HG03159 (cell line): ENCODE measurements around the gene PALM2AKAP2.

Experiments
- ATAC-seq: cut with Tn5 transposase; IDR thresholded peaks from one replicate; pipeline ENCODE4 v1.9.1; 2021; ENCODE audit warnings: mild to moderate bottlenecking, moderate library complexity; ENCODE audit not compliant: unreplicated experiment

Gene PALM2AKAP2

DNA sequence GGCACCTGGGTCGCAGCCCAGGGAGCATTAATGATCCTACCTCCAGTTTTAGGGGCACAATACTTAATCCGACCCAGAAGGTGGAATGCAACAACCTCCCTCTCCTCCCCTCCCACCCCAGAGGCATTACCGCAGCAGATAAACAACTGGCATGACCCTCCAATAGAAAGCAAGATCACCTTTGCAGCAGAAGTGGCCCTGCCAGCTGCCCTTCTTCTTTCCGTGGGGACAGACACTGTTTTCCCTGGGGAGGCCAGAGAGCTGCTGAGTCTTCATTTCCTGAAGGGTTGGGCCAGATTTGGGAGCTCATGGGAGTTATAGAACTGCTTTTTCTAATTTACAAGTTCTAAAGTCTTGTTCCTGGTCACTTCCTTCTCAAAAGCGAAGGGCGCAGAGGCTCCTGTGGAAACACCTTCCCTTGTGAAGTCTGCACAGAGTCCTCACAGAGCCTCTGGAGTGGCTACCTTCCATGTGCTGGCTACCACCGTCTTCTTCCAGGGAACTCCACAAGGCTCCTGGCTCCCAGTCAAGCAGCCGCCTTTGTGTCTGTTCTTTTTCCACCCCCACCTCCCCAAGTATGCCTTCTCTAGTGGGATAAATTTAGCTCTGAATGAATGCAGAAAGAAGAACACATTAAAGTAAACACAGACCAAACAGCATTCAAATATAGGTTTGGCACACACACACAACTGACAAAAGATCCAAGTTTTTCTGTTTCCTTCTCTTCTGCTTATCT, 8.0 kb upstream of the PALM2AKAP2 start:
- ATAC-seq: no peak

DNA sequence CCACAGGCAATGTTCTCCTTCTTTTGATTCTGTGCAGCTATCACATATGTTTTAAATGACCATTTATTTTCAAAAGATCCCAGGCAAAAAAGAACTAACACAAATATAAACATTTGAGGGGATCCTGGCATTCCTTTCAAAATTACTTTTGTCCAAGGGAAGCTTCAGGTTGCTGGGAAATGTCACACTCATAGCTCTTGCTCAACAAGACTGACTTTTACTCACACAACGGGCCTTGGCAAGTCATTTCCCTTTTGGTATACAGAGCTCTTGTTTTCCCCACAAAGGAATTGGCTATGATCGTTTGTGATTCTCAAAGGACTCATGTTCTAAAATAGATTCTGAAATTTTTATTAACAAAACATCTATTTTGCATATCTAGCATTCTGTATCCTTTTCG, 4.5 kb upstream of the PALM2AKAP2 start:
- ATAC-seq: no peak

DNA sequence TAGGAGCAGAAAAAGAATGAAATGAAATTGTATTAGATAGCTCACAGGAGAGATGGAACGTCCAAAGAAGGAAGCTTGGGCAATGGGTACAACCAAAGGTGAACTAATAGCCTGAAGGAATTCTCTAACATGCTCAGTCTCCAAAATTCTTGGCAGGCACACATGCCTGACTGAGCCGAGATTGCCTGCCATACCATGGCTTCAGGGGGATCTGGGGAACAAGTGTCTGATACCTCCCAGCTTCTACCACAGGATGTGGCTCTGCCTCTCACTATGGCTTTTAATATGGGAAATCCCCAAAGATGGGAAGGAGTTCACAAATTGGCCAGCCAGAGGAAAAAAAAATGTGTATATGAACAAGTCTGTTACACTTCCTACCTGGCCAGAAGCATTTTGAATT, 3.6 kb upstream of the PALM2AKAP2 start:
- no peak for ATAC-seq

DNA sequence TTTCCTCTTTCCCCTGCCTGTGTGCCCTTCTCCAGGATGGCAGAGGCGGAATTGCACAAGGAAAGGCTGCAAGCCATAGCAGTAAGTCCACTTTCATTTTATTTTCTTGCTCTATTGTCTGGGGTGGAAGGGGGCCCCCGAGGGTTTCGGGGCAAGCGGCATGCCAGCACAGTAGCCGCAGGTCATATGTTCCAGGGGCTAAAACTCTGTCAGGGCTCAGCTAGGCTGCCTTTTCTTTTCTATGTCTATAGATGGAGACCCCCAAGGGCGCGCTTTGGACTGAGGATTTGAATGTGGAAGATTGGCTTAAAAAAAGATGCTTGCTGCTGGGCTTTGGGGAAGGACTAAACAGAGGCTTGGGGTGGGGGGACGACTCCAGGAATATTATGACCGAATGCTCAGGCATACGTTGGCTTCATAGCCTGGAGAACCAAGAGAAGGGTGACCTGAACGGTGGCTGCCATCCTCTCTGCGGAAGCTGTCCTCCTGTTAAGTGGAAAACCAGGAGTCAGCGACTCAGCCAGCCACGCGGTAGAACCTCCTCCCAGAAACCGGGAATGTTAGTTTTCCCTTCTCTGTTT, 545 bp downstream of the PALM2AKAP2 start:
- ATAC-seq: no peak

DNA sequence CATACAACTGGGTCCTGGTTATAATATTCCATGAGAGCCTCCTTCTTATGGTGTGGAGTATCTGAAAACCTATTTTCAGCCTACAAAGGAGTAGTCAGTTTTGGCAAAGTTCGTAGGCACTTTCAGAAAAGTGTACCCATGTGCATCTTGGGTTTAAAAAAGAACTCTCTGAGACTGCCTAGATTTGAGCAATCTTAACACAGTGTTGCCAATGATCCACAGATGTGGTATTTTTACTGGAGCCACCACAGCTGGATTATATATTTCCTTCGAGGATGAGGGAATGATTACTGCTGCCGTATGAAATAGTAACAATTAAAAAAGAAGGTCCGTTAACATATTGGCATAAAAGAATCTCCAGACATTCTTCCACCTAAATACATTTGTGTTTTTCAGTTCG, 1.1 kb downstream of the PALM2AKAP2 start:
- no peak for ATAC-seq

DNA sequence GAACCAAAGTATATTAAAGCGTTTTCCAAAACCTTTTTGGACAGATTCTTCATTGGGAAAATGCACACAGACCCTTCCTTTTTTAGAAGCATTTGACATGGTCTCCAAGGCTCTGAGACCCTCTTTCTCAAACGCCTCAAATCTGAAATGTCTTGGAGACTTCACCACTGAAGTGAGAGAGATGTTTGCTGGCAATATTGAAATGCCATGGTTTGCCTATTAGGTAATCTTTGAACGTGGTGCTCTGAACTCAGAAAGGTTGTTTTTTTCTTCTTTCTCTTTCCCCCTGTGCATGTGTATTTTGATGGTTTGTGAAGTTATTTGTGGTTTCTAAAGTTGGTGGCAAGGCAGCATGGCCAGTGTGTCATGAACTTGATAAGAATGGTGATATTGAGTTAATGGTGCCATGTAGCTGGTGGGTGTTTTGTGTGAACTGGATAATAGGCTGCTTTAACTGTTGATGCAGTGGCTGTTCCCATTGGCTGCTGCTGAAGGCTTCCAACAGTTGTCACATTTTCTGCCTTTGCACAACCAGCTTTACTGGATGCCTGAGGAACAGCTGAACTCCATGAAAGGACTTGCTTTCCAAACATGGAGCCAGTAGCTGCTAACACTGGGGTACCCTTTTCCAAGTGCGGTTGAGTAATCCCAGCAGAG, 1.7 kb downstream of the PALM2AKAP2 start:
- no peak for ATAC-seq

DNA sequence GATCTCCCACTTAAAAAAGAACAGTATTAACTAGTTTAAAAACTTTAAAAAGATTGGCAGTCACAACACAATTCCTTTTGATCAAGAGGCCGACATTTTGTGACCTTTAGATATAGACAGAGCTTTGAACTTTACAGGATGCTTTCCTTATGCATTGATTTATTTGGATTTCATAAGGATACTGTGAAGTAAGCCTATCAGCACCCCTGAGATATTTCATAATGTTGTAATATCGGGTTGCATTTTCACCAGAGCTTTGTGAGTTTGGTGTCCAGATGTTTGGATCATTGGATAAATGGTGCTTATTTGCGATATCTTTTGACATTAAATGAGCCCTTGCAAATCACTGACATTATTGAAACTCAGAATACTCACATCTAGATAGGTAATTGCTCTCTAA, 7.7 kb downstream of the PALM2AKAP2 start:
- ATAC-seq: no peak

DNA sequence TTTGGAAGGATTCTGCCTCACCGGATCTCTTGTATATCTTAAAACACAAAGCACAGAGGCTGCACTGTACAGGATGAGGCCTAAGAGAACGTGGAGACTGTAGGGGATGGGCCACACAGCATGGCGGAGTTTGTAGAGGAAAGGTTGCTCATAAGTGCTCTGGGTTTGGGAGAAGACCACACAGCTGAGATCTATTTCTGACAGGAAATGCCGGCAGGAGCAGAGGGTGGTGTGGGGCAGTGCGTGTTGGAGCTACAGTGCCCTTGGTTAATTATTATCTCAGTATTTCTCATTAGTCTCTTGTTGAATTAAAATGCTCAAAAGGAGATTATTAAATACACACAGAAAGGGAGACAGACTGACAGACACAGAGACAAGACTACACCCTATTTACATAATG, 9.6 kb downstream of the PALM2AKAP2 start:
- ATAC-seq: no peak

DNA sequence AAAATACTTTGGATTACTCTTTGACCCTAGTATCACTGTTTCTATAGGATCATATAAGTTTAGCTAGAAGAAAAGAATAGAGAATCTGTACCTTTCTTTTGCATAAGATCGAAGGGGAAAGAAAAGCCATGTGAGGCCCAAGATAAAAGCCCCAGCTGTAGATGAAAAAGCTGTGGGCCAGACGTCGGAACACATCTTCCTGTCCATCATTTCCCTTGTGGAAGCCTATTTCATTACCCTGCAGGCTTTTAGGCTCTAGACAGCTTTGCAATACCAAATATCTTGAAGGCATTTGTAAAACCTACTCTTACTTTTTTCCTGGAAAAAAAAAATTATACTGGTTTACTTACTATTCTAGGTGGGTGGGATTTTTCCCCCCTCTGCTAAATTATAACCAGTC, 10.0 kb downstream of the PALM2AKAP2 start:
- no peak for ATAC-seq

DNA sequence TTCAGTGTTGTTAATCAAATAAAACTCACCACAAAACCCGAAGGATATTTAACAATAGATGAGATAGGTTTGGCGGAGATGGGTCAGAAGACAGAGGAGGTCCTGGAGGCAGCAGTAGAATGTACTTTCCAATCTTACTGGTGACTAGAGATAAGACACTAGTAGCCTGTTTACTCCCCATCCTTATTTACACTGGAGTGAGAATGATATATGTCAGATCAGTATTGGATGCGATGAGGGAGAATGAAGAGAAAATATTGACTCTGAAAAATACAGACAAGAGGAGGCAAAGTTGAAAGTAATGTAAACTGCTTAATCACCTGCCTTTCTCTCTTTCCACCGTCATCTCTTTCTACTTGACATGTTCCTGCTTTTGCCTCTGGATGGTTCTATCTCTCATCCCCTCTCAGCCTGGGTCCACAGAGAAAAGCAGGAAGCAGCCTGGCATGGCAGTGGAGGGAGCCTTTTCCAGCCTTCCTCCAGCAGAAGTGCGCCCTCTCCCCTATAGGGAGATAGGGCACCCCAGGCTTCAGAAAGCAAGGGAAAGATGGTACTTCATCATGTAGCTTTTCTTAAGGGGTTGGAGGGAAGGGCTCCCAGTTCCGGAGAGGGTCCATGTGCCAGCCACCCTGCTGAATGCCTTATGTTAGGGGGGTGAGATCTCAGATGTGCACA, 11.1 kb downstream of the PALM2AKAP2 start:
- no peak for ATAC-seq

DNA sequence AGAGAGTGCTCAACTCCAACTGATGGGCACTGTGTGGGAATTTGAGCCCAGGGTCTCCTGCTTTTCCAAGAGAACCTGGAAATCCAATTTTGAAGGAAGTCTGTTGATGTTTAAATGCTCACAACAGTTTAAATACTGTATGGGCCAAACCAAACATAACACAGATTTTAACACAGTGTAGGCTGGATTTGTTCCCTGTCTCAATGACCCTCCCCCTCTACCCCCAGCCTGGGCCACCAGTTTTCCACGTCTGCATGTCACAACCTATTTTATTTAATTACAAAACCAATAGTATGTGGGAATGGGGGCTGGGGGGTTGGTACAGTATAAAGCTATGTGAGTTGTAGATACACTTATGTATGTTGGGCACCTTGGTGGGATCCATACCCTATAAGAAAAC, 11.7 kb downstream of the PALM2AKAP2 start:
- no peak for ATAC-seq

DNA sequence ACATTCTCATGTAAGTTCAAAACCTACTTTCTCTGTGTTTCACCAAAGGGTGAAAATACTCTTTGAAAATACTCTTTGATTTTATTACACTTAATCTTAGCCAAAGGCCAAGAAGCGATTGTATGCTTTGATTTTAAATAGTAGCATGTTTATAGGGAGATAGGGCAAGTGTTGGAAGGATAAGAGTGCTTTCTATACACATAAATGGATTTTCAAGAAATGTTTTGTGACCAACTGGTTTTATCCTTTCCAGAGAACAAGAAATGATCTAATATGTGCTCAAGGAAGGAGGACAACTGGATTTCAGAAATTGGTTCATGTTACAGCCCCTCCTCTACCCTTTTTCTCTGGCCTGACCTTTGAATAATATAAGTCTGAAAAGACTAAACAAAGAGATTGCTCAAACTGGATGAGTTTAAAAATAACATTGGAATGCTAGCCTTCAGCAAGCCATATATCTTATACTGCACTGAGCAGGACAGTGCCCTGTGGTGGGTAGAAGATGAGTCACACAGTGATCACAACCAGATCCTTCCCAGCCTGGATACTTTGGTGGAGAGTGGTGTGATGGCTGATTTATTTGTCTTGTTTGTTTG, 13.1 kb downstream of the PALM2AKAP2 start:
- ATAC-seq: no peak

DNA sequence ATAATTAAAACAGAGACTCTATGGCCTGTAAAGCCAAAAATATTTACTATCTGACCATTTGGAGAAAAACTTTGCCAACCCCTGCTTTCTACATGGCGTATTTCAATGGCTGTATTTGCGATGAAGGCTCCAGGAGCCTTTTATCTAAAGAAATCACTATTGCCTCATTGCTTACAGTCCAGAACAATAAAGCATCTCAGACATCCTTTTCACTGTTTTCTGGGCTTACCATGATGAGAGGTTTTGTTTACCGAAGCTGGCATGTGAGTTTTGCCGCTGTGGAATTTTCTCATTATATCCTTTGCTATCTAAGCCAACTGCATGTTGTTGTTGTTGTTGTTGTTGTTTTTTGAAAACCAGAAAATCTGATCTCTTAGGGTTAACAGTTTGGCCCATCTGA, 13.9 kb downstream of the PALM2AKAP2 start:
- ATAC-seq: no peak

DNA sequence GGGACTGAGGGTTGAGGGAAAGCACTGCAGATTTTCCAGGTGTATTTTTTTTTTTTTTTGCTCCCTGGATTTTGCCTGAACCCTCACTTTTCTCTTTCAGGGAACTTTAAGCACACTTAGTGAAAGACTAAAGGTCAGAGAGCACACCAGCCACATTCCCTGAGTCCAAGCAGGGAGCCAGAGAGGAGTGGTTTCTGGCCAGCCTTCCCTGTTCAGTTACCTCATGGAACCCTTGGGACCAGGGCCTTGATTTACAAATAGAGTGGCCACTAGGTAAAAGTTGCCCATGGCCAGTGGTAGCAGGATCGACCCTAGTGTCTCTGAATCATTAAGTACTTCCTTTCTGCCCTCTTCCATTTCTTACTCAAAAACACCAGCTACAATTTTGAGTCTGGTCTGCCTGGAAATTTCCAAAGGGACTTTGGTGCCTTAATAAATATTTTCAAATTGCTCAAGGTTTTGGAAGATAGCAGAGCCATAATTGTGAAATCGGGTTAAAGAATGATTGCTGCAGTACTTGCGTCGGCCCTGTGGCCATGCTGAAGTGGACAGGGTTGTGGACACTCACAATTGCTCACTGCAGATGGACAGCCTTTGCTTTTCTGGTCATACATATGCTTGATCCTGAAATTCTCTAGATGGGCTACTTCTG, 14.5 kb downstream of the PALM2AKAP2 start:
- no peak for ATAC-seq

DNA sequence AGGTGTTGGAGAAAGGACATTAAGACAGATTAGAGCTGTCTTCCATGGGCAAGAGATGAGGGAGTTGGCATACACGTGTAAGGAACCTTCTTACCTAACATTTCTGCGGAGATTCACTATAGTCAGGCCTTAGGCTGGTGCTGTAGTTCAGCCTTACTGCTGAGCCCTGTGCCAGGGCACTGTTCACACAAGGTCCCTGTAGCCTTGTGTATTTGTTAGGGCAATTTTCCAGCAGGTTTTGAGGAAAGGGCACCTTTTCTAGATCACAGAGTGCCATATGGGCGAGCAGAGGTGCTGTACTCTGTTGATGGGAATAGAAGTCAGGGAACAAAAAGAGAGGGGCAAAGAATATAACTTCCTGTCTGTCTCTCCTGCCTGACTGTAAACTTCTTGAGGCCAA, 15.6 kb downstream of the PALM2AKAP2 start:
- no peak for ATAC-seq

DNA sequence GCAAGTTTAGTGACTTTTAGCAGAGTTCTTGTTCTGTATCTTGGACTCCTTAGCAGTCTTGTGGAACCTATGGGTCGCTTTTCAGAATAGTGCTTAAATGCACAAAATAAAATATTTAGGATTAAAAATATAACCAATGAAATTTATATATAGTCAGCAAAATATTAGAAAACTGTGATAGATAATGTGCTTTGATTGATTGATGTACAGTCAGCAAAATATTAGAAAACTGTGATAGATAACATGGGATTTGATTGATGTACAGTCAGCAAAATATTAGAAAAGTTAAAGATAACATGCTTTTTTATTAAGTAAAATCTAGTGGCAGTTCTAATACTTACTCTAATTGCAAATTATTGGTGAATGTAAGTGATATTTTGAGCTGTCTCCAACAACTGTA, 16.1 kb downstream of the PALM2AKAP2 start:
- no peak for ATAC-seq

DNA sequence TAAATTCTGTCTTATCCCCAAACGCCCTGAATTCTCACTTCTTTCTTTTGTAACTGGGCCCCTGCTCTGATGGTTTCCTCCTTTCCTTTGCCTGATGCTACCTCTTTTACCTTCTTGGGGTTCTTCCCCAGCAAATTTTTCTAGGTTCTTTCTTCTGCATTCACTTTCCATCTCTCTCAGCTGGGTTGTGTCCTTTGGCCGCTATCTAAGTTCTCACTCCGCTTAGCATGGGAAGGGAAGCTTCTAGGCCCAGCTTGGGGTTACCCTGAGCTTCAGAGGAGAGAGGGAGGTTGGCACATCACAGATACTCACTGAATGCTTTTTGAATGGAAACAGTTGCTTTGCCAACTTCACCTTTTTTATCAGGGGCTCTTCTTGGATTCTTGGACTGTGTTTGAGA, 17.0 kb downstream of the PALM2AKAP2 start:
- no peak for ATAC-seq

DNA sequence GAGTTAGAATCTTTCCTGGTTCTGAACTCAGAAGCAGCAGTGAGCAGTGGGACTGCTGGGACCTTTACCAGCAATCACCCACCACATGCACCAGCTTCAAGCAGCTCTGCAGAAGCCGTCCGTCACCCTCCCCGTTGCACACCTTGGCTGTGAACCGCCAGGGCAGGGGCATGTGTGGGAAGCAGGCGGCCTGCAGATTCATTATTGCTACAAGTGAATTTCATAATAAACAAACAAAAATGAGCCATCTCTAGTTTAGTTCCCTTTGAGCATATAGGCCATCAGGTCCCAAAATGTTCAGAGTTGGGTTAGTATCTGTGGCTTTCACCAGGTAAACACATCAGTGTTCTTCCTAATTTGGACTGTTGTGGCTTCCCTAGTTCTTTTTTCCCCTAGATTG, 17.5 kb downstream of the PALM2AKAP2 start:
- ATAC-seq: no peak

DNA sequence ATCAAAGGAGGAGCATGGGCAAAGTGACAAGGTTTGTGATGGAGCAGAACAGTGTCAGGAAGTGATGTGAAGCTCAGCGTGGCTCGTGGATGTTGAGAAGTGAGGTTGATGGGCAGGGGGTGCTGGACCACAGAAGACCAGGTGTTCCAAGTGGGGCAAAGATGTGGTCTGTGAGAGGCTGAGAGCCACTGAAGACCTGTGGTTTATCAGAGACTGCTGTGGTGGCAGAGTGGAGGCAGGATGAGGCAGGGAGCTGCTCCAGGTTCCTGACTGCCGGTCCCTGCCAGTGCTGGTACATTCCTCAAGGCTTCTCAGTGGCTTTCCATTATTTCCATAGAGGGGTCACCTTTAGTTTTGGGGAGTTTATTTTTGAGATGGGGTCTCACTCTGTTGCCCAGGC, 19.1 kb downstream of the PALM2AKAP2 start:
- no peak for ATAC-seq

DNA sequence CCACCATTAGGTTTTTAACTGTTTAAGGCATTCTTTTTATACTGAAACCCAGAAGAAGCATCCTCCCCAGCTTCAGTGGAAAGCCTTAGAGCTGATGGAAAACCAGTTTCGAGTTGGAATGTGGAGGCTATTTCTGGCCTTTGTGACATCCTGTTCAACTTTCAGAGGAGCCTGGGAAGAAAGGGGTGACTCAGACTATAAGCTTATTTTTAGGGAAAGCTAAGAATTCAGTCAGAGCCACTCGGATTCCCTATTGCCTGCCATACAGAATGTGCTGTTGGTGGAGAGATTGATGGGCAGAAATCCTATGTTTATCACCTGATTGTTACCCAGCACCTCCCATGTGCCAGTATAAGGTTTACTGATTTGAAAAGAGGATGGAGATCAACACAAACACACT, 19.8 kb downstream of the PALM2AKAP2 start:
- ATAC-seq: no peak

DNA sequence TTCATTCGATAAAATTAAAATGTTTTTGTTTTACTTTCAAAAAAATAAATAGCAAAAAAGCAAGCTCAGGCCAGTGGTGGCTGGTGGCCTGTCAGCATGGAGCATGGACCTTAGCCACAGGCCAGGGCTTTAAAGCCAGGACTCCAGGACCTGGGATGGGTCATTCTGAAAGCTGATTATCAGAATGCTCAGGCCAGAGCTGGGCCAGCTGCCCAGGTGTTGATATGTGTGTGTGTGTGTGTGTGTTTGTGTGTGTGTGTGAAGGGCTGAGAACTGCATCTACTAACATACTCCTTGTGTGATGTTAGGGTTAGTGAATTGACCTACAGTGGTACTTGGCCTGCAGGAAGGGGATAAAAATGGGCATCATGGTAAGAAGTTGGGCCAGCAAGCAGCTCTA, 21.5 kb downstream of the PALM2AKAP2 start:
- no peak for ATAC-seq
